ENCODE measurements around the gene EPHA6. TPM values are rescaled to one million over a fixed set of nuclear protein-coding genes. Genes with fewer than 3 reads are reported as not detected.

EPHA6 gene
- total RNA-seq, 1 experiment from 2014 or later, result 1.1 TPM

DNA sequence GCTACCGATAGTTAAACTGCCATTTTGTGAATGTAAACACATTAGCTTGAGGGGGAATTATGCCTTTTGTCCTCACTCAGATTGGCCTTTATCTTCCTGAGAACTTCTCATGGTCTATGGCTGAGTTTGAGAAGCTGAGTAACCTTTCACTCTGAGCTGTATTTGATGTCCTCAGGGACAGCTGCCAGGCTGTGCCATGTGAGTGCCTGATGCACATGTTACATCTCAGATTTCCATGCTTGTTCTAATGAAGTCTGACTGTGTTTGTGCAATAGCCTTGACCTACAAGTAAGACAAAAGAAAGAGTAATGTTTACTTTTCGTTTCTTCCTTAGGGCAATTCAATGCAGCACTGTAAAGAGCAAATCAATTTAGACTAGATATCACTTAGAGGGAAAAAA lies 906.0 kb downstream of the EPHA6 start:
- Mint-ChIP-seq H3K27ac (ENCODE audit: unreplicated experiment) (no peak overlapping the region), H3K27me3 (ENCODE audit: unreplicated experiment) (no peaks in the 10 kb centered on the region), H3K36me3 (ENCODE audit: insufficient read depth, unreplicated experiment) (no peaks in the 10 kb centered on the region), H3K4me1 (ENCODE audit: low read depth, unreplicated experiment) (no peaks in the 10 kb centered on the region), H3K4me3 (ENCODE audit: low read depth, unreplicated experiment) (no peak overlapping the region), H3K9me3 (ENCODE audit: low read depth, unreplicated experiment) (no peaks in the 10 kb centered on the region)
- TF ChIP-seq, protein P1, sequence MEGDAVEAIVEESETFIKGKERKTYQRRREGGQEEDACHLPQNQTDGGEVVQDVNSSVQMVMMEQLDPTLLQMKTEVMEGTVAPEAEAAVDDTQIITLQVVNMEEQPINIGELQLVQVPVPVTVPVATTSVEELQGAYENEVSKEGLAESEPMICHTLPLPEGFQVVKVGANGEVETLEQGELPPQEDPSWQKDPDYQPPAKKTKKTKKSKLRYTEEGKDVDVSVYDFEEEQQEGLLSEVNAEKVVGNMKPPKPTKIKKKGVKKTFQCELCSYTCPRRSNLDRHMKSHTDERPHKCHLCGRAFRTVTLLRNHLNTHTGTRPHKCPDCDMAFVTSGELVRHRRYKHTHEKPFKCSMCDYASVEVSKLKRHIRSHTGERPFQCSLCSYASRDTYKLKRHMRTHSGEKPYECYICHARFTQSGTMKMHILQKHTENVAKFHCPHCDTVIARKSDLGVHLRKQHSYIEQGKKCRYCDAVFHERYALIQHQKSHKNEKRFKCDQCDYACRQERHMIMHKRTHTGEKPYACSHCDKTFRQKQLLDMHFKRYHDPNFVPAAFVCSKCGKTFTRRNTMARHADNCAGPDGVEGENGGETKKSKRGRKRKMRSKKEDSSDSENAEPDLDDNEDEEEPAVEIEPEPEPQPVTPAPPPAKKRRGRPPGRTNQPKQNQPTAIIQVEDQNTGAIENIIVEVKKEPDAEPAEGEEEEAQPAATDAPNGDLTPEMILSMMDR (IDR thresholded peaks at IDR 0.05; ENCODE audit: unreplicated experiment), result no peak
- no TSS peak for BruUV-seq (replicated peaks)
- intact Hi-C loops (cut with micrococcal nuclease; ENCODE audit: unreplicated experiment), result no loop called here
- DNase-seq, result no peak
- CTCF ChIA-PET, result no interaction called here

DNA sequence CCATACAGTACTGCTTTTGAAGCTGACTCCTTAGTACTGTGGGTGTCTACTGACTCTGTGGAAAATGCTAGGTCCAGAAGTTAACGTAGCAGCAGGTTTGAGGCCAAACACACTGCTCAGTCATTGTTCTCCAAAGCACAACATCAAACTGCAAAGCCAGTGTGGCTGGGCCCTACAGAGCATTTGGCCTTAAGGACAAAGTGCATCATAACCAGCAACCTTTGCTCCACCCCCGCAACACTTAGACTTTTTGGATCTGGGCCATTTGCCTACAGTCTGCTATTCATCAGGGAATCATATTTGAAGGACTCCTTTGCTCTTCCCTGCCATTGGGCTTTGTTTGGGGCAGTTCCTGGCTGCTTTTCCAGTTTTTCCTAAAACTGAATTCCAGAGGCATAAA lies 907.1 kb downstream of the EPHA6 start:
- no TSS peak for BruUV-seq (replicated peaks)
- H3K4me1 Mint-ChIP-seq (ENCODE audit: low read depth, unreplicated experiment), result no peaks in the 10 kb centered on the region
- no peaks in the 10 kb centered on the region for H3K27me3 Mint-ChIP-seq (ENCODE audit: unreplicated experiment)
- no peak overlapping the region for H3K27ac Mint-ChIP-seq (ENCODE audit: unreplicated experiment)
- no peaks in the 10 kb centered on the region for H3K36me3 Mint-ChIP-seq (ENCODE audit: insufficient read depth, unreplicated experiment)
- H3K9me3 Mint-ChIP-seq (ENCODE audit: low read depth, unreplicated experiment), result no peaks in the 10 kb centered on the region
- TF ChIP-seq, protein P1 (IDR thresholded peaks at IDR 0.05; ENCODE audit: unreplicated experiment), result no peak
- no peak for DNase-seq
- intact Hi-C loops (cut with micrococcal nuclease; ENCODE audit: unreplicated experiment), result no loop called here
- no peak overlapping the region for H3K4me3 Mint-ChIP-seq (ENCODE audit: low read depth, unreplicated experiment)
- CTCF ChIA-PET, result no interaction called here

DNA sequence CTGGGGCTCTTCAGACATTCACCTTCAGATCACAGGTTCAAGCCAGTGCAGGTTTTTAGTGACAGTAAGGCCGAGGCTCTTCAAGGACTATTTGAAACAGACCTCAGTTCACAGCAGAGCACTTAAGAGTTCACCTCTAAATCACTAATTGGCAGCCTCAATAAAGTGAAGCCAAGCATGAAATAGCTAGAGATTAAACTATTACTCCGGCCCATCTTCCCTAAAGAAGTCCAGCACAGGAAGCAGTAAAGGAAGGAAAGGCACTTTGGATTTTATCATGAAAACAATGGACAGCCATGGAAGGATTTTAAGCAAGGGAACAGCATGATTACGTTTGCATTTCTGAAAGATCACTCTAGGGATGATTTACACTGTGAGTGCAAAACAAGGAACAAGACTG lies 922.5 kb downstream of the EPHA6 start:
- intact Hi-C loops (cut with micrococcal nuclease; ENCODE audit: unreplicated experiment), result no loop called here
- no peaks in the 10 kb centered on the region for H3K27me3 Mint-ChIP-seq (ENCODE audit: unreplicated experiment)
- BruUV-seq (replicated peaks), result no TSS peak
- TF ChIP-seq, protein P1 (IDR thresholded peaks at IDR 0.05; ENCODE audit: unreplicated experiment), result no peak
- no peaks in the 10 kb centered on the region for H3K9me3 Mint-ChIP-seq (ENCODE audit: low read depth, unreplicated experiment)
- no peaks in the 10 kb centered on the region for H3K4me1 Mint-ChIP-seq (ENCODE audit: low read depth, unreplicated experiment)
- no peak overlapping the region for H3K27ac Mint-ChIP-seq (ENCODE audit: unreplicated experiment)
- H3K36me3 Mint-ChIP-seq (ENCODE audit: insufficient read depth, unreplicated experiment), result no peaks in the 10 kb centered on the region
- no peak for DNase-seq
- no peak overlapping the region for H3K4me3 Mint-ChIP-seq (ENCODE audit: low read depth, unreplicated experiment)
- CTCF ChIA-PET, result no interaction called here

DNA sequence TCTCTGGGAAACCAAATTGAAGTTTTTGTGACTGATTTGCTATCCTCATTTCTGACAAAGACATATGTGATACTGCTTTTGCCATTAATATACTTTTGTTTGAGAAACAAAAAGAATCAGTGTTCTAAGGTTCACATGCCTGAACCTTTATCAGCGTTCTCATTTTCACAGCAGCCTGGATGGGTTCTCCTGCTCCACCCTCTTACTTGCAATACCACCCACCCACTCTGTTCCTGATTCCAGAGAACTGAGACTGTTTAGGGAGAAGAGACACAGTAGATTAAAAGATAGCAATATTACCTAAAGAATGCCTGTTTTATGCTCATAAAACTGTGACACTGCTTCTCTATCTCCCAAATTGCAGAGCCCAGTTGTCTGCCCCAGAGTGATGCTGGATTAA lies 924.4 kb downstream of the EPHA6 start:
- Mint-ChIP-seq H3K9me3 (ENCODE audit: low read depth, unreplicated experiment) (no peaks in the 10 kb centered on the region), H3K27ac (ENCODE audit: unreplicated experiment) (no peak overlapping the region)
- intact Hi-C loops (cut with micrococcal nuclease; ENCODE audit: unreplicated experiment), result no loop called here

More for the DNA sequence above, 924.4 kb downstream of the EPHA6 start:
- DNase-seq, result no peak
- Mint-ChIP-seq H3K27me3 (ENCODE audit: unreplicated experiment) (no peaks in the 10 kb centered on the region), H3K36me3 (ENCODE audit: insufficient read depth, unreplicated experiment) (no peaks in the 10 kb centered on the region), H3K4me3 (ENCODE audit: low read depth, unreplicated experiment) (no peak overlapping the region), H3K4me1 (ENCODE audit: low read depth, unreplicated experiment) (no peaks in the 10 kb centered on the region)
- no TSS peak for BruUV-seq (replicated peaks)
- TF ChIP-seq, protein P1 (IDR thresholded peaks at IDR 0.05; ENCODE audit: unreplicated experiment), result no peak
- CTCF ChIA-PET, result no interaction called here

All from Calu3 (cell line).